ENCODE measurements around the gene KRTAP10-8. TPM values are rescaled to one million over a fixed set of nuclear protein-coding genes. Genes with fewer than 3 reads are reported as not detected.
A peak's percentile ranks its signal among the peaks of the same experiment; 100 is the strongest.
"Not testable (repeated sequence)": the region's sequence is repeated elsewhere in the genome, so short reads cannot be mapped to it uniquely, and the experiment has no call there.

Gene KRTAP10-8
- total RNA-seq, 2 donors from 2014 or later, result not detected

DNA sequence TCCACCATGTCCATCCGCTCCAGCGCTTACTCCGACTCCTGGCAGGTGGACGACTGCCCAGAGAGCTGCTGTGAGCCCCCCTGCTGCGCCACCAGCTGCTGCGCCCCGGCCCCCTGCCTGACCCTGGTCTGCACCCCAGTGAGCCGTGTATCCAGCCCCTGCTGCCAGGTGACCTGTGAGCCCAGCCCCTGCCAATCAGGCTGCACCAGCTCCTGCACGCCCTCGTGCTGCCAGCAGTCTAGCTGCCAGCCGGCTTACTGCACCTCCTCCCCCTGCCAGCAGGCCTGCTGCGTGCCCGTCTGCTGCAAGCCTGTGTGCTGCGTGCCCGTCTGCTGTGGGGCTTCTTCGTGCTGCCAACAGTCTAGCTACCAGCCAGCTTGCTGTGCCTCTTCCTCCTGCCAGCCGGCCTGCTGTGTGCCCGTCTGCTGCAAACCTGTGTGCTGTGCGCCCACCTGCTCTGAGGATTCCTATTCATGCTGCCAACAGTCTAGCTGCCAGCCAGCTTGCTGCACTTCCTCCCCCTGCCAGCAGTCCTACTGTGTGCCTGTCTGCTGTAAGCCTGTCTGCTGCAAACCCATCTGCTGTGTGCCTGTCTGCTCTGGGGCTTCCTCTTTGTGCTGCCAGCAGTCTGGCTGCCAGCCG, 15.4 kb downstream of the KRTAP10-8 start:
- Mint-ChIP-seq H3K36me3 (peaks cover 50% of the 10 kb centered on the region), H3K9me3 (peaks cover 42% of the 10 kb centered on the region), H3K4me1 (ENCODE audit: low read depth in 2 of 2) (peaks cover 24 to 30% of the 10 kb centered on the region in 2 donors), H3K4me3 (peak overlapping the region; percentile 25)
- ATAC-seq; H3K27me3 Mint-ChIP-seq; DNase-seq (ENCODE audit: low spot score); H3K27ac Mint-ChIP-seq: not testable (repeated sequence)

DNA sequence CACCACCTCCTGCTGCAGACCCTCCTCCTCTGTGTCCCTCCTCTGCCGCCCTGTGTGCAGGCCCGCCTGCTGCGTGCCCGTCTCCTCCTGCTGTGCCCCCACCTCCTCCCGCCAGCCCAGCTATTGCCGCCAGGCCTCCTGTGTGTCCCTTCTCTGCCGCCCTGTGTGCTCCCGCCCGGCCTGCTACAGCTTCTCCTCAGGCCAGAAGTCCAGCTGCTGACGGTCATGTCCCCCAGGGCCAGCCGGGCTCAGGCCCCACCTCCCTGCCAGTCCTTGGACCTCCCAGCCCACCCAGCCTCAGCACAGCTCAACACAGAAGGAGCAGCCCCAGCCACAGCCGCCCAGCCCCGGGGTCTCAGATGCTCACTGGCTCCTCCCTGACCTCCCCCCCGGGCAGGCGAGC, 16.0 kb downstream of the KRTAP10-8 start:
- Mint-ChIP-seq H3K36me3 (peaks cover 46% of the 10 kb centered on the region), H3K4me1 (ENCODE audit: low read depth in 2 of 2) (peaks cover 24 to 30% of the 10 kb centered on the region in 2 donors), H3K9me3 (peaks cover 38% of the 10 kb centered on the region)
- not testable (repeated sequence) for H3K27me3 Mint-ChIP-seq; DNase-seq (ENCODE audit: low spot score); H3K27ac Mint-ChIP-seq; H3K4me3 Mint-ChIP-seq; ATAC-seq

DNA sequence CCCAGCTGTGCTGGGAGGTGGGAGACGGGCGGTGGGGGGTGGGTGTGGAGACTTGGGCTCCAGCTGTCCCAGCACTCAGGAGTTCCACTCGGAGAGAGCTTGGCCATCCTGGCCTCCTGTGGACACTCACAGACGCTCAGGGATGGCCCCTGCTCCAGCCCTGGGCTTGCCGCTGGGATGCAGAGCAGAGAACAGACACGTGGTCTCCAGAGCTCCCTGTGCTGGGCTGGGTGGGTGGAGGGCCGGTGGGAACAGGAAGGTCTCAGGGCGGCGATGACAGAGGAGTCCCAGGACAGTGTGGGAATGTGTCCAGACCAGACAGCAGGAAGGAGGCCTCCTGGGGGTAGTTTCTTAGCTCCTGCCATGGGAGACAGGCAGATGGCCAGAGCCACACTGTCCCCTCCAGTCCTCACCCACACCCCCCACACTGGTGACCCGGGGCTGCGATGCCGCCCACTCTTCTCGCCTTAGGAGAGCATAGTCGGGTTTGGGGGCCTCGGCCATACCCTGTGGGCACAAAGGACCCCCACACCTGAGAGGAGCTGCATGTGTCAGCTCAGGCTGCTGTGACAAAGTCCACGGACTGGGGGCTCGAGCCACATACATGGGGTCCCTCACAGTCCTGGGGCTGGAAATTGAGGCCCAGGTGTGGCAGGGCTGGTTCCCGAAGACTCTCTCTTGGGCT, 17.0 kb downstream of the KRTAP10-8 start:
- peaks cover 43% of the 10 kb centered on the region for H3K36me3 Mint-ChIP-seq
- H3K9me3 Mint-ChIP-seq, result peaks cover 37% of the 10 kb centered on the region
- H3K4me3 Mint-ChIP-seq, result no peak overlapping the region
- ATAC-seq (no peak), DNase-seq (ENCODE audit: low spot score) (no peak)
- H3K27me3 Mint-ChIP-seq, result no peaks in the 10 kb centered on the region
- no peak overlapping the region for H3K27ac Mint-ChIP-seq
- peaks cover 24 to 30% of the 10 kb centered on the region in 2 donors for H3K4me1 Mint-ChIP-seq (ENCODE audit: low read depth in 2 of 2)

DNA sequence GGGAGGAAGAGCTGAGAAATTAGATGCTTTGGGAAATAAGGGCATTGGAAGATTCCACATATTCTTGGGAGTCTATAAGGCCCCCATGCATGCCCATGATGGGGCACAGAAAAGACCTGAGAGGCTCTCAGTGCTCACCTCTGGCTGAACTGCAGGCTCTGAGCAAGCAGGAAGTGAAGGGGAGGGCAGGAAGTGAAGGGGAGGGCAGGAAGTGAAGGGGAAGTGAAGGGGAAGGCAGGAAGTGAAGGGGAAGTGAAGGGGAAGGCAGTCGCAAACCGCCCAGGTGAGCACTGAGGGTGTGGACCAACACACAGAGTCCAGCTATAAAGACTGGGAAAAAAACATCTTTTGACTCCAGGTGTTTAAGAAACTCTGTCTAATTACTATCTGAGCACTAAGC, 18.6 kb downstream of the KRTAP10-8 start:
- Mint-ChIP-seq H3K36me3 (peaks cover 32% of the 10 kb centered on the region), H3K9me3 (peaks cover 32% of the 10 kb centered on the region), H3K4me1 (ENCODE audit: low read depth in 2 of 2) (peaks cover 24 to 30% of the 10 kb centered on the region in 2 donors), H3K27ac (peak overlapping the region; percentile 43 to 81), H3K27me3 (peaks cover 0 to 4% of the 10 kb centered on the region in 2 donors), H3K4me3 (peak overlapping the region; percentile 56)
- DNase-seq (ENCODE audit: low spot score) (no peak), ATAC-seq (no peak)

DNA sequence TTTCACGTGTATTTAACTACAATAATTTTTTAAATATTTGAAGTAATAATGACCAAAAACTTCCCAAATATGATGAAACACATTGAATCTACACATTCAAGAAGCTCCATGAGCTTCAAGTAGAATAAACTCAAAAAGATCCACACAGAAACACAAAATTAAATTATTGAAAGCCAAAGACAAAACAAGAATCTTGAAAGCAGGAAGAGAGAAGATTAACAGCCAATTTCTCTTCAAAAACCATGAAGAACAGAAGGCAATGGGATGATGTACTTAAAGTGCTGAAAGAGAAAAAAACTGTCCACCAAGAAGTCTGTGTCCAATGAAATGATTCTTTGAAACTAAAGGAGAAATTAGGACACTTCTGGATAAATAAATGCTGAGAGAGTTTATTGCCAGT, 20.2 kb downstream of the KRTAP10-8 start:
- Mint-ChIP-seq H3K9me3 (peaks cover 32% of the 10 kb centered on the region), H3K27me3 (peaks cover 0 to 6% of the 10 kb centered on the region in 2 donors), H3K36me3 (peaks cover 32% of the 10 kb centered on the region), H3K4me3 (no peak overlapping the region), H3K4me1 (ENCODE audit: low read depth in 2 of 2) (peaks cover 17 to 22% of the 10 kb centered on the region in 2 donors), H3K27ac (no peak overlapping the region)
- ATAC-seq, result no peak
- DNase-seq (ENCODE audit: low spot score), result no peak

DNA sequence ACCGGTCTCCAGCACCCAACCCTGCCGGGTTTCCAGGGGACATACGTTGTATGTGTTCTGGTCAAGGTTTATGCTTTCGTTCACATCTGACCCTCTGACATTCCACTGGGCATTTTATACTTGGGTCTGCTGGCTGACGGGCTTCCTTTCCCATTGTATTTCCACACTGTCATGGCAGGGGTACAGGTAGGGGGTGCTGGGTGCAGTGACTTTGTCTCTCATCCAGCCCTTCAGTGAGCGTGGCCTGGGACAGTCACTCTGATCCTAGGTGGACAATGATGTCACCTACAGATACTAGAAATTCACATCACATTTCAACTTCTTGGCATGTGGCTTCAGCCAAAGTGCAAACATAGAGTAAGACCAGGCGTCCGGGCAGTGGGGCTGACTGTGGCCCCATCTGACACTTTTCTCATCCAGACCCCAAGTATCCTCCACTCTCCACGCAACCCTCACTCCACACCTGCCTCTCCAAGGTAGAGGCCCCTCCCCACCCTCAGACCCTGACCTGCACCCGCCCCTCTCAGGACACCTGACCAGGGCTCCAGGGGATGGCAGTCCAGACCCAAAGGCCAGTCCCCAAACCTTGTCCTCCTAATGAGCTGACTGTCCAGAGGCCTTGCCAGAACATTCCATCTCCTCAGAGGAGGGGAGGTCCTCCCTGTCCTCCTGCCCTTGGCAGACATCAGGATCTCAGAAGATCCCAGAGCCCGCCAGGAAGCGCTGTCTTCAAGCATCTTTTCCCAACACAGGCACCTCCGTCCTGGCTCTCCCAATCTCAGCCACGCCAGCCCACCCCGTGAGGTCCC, 24.5 kb downstream of the KRTAP10-8 start:
- Mint-ChIP-seq H3K27me3 (peaks cover 7 to 20% of the 10 kb centered on the region in 2 donors), H3K27ac (no peak overlapping the region), H3K4me1 (ENCODE audit: low read depth in 2 of 2) (no peaks in the 10 kb centered on the region), H3K9me3 (peaks cover 21% of the 10 kb centered on the region), H3K36me3 (peaks cover 26% of the 10 kb centered on the region), H3K4me3 (no peak overlapping the region)
- no peak for DNase-seq (ENCODE audit: low spot score)
- no peak for ATAC-seq

DNA sequence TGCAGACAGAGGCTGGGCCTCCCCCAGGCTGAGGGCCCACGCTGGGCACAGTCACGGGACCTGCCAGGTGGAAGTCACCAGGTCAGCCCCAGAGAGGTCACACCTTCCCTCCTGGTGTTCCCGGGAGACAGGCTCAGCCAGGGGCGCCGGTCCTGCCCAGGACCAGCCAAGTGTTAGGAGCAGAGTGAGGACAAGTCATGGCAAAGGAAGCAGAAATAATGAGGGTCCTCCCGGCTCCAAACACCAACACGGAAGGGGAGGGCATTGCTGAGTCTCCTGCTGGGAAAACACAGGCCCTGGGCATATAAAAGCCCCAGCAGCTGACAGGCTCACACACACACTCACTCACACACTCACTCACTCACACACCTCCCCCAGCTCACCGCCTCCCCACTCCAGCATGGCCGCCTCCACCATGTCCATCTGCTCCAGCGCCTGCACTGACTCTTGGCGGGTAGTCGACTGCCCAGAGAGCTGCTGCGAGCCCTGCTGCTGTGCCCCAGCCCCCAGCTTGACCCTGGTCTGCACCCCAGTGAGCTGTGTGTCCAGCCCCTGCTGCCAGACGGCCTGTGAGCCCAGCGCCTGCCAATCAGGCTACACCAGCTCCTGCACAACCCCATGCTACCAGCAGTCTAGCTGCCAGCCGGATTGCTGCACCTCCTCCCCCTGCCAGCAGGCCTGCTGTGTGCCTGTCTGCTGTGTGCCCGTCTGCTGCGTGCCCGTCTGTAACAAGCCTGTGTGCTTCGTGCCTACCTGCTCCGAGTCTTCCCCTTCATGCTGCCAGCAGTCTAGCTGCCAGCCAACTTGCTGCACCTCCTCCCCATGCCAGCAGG, 25.4 kb downstream of the KRTAP10-8 start, which contains the start of gene KRTAP10-10:
Gene KRTAP10-10, plus strand, starts transcription at position 339 of the 833 bp plus-strand sequence. Its CDS starts 62 bp downstream, at position 401.
- peaks cover 13% of the 10 kb centered on the region for H3K9me3 Mint-ChIP-seq
- DNase-seq (ENCODE audit: low spot score) (no peak), ATAC-seq (no peak)
- peaks cover 9 to 24% of the 10 kb centered on the region in 2 donors for H3K27me3 Mint-ChIP-seq
- no peak within 1 kb of the TSS for H3K4me3 Mint-ChIP-seq
- no peak within 1 kb of the TSS for H3K27ac Mint-ChIP-seq
- H3K4me1 Mint-ChIP-seq (ENCODE audit: low read depth in 2 of 2), result no peaks in the 10 kb centered on the region
- H3K36me3 Mint-ChIP-seq, result peaks cover 19% of the 10 kb centered on the region

DNA sequence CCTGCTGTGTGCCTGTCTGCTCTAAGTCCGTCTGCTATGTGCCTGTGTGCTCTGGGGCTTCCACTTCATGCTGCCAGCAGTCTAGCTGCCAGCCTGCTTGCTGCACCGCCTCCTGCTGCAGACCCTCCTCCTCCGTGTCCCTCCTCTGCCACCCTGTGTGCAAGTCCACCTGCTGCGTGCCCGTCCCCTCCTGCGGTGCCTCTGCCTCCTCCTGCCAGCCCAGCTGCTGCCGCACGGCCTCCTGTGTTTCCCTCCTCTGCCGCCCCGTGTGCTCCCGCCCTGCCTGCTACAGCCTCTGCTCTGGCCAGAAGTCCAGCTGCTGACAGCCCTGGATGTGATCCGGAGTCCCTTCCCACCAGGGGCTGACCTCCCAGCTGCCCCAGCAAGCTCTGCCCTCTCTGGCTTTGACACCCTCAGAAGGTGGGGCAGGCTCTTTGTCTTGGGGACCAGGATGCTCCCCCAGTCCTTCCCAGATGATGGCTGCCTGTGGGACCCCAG, 26.0 kb downstream of the KRTAP10-8 start:
- H3K27ac Mint-ChIP-seq; H3K4me3 Mint-ChIP-seq; ATAC-seq; H3K4me1 Mint-ChIP-seq (ENCODE audit: low read depth in 2 of 2); DNase-seq (ENCODE audit: low spot score): not testable (repeated sequence)
- Mint-ChIP-seq H3K9me3 (peaks cover 16% of the 10 kb centered on the region), H3K36me3 (peaks cover 18% of the 10 kb centered on the region), H3K27me3 (peaks cover 9 to 26% of the 10 kb centered on the region in 2 donors)

DNA sequence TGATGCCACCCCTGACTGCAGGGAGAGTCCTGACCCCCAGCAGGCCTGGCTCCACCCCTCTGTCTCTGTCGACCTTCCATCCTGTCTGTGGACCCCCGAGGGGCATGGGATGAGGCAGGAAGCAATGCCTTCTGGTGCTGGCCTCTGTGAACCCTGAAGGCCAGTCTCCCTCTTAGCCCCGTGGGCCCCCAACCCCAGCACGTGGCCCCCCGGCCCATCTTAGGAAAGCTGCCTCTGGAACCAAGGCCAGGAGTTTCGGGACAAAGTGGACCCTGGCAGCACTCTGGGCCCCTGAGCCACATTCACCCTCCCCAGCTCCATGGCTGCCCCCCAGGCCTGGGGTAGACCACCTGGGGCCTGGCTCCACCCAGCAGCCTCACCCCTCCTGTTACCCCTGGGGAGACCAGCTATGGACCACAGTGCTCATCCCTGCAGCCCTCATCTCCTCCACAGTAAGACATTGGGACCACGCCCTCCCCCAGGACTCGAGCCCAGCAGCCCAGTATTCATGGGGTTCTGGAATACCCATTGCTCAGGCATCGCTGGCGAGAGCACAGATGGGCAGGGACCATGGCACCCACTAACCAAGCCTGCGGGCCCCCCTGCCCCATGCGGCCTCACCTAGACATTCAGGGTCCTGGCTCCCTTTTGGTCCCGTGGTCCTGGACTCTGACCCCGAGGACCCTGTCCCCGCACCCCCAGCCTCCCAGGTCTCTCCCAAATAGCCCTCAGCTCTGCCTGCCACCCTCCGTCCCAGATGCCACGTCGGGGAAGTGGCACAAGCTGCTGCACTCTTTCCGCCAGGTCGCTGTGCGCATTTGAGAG, 26.8 kb downstream of the KRTAP10-8 start:
- Mint-ChIP-seq H3K27me3 (peaks cover 9 to 27% of the 10 kb centered on the region in 2 donors), H3K9me3 (peaks cover 15% of the 10 kb centered on the region), H3K36me3 (peaks cover 17% of the 10 kb centered on the region)
- not testable (repeated sequence) for DNase-seq (ENCODE audit: low spot score); ATAC-seq; H3K4me3 Mint-ChIP-seq; H3K4me1 Mint-ChIP-seq (ENCODE audit: low read depth in 2 of 2); H3K27ac Mint-ChIP-seq

DNA sequence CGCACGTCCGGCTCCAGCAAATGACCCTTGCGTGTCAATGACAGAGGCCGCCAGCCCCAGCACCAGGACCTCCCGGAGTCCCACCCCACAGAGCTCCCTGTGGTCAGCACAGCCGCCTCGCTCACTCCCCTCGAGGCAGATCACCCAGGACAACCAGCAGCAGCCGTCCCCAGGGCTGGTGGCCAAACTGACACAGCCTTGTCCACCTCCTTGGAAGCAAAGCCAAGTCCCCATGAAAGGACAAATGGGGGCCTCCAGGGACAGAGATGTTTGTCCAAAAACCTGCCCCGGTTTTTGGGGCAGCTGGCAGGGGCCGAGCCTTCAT, 27.4 kb downstream of the KRTAP10-8 start:
- no peak overlapping the region for H3K4me3 Mint-ChIP-seq
- DNase-seq (ENCODE audit: low spot score), result no peak
- ATAC-seq, result no peak
- H3K4me1 Mint-ChIP-seq (ENCODE audit: low read depth in 2 of 2), result peaks cover 0 to 3% of the 10 kb centered on the region in 2 donors
- H3K27ac Mint-ChIP-seq, result no peak overlapping the region
- peaks cover 20% of the 10 kb centered on the region for H3K36me3 Mint-ChIP-seq
- peaks cover 15% of the 10 kb centered on the region for H3K9me3 Mint-ChIP-seq
- H3K27me3 Mint-ChIP-seq, result peaks cover 9 to 27% of the 10 kb centered on the region in 2 donors

DNA sequence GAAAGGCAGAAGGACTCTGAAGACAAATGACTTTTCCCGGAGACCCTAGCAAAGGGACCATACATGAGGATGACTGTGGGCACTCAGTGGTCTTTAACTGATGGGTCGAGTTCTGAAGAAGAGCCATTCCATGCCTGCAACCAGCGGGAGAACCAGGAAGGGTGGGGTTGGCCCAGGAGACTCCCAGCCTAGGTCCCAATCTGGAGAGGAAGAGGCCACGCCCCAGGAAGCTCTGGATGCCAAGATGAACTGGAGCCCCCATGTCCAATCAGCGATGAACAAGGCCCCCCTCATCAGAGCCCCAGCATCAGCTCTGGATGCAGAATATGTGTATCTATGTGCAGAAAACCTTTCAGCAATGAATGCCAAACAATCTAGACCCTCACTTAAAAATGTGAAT, 28.9 kb downstream of the KRTAP10-8 start:
- no peak for ATAC-seq
- no peak overlapping the region for H3K27ac Mint-ChIP-seq
- peaks cover 9 to 23% of the 10 kb centered on the region in 2 donors for H3K27me3 Mint-ChIP-seq
- no peak overlapping the region for H3K4me3 Mint-ChIP-seq
- DNase-seq (ENCODE audit: low spot score), result no peak
- peaks cover 17% of the 10 kb centered on the region for H3K9me3 Mint-ChIP-seq
- H3K4me1 Mint-ChIP-seq (ENCODE audit: low read depth in 2 of 2), result peaks cover 0 to 3% of the 10 kb centered on the region in 2 donors
- H3K36me3 Mint-ChIP-seq, result peaks cover 28% of the 10 kb centered on the region

DNA sequence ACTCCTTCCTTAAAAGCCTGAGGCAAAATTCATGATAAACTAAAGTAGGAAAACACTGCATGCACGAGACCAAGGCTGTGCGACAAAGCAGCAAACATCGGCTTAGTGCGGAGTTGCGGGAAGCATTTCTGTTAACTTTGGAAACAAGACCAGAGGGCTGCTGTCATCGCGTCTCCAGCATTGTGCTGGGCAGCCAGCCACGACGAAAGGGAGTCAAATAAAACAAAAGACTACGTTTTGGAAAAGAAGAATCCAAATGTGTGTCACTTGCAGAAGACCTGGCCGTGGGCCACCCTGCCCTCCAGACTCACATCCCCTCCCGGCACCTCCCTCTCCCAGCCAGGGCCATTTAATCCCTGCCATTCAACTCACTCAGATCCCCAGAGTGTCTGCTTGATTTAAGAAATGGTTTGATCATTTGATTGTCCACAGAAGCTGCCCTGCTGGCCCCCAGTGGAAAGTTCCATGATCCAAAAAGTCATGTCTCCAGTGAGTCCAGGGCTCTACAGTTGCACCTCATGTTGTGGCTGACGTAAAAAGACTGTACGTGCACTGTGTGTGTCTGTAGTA, 31.9 kb downstream of the KRTAP10-8 start:
- ATAC-seq, result no peak
- peaks cover 17% of the 10 kb centered on the region for H3K9me3 Mint-ChIP-seq
- peaks cover 9 to 15% of the 10 kb centered on the region in 2 donors for H3K27me3 Mint-ChIP-seq
- H3K4me1 Mint-ChIP-seq (ENCODE audit: low read depth in 2 of 2), result peaks cover 0 to 7% of the 10 kb centered on the region in 2 donors
- DNase-seq (ENCODE audit: low spot score), result no peak
- peaks cover 28% of the 10 kb centered on the region for H3K36me3 Mint-ChIP-seq
- no peak overlapping the region for H3K4me3 Mint-ChIP-seq
- H3K27ac Mint-ChIP-seq, result no peak overlapping the region

Measured in natural killer cell treated with Interleukin-12 subunit alpha and Interleukin-12 subunit beta and Interleukin-15 and Interleukin-18, amount 100 ng/mL, for 72 hours (primary cell).